Cortex of kidney (tissue), 1 donor: ENCODE data around the gene MERTK.
"Not testable (repeated sequence)": the region's sequence is repeated elsewhere in the genome, so short reads cannot be mapped to it uniquely, and the experiment has no call there.

Experiments used
- DNase-seq: peaks from one replicate; lab custom pipeline; 2025; lab: John Stamatoyannopoulos, UW

Gene MERTK

GRCh38 chr2:111909997-111910396 is 11.6 kb downstream of the MERTK start:
- not testable (repeated sequence) for DNase-seq

DNA sequence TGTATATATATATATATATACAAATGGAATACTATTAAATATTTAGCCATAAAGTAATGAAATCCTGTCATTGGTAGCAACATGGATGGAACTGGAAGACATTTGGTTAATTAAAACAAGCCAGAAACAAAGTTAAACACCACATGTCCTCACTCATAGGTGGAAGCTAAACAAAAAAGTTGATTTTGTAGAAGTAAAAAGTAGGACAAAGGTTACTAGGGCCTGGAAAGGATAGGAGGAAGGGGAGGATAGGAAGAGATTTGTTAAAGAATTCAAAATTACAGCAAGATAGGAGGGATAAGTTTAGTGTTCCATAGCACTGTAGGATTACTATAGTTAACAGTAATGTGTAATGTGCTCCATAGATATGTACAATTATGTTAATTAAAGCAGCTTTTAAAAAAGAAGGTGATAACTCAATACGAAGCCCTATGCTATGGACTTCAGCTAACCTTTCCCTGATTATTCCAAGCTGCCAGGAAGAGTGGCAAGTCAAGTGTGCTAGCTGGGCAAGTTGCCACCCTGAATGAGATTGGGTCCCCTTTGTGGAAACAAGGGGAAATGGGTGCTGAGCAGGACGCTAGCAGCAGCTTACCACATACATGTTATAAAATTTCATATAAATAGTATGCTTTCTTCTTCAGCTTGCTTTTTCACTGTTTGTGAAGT is 12.3 kb downstream of the MERTK start:
- DNase-seq = no peak

- DNase-seq = not testable (repeated sequence)
Observed at GRCh38 chr2:111911295-111911977, 13.0 kb downstream of the MERTK start.

GRCh38 chr2:111912547-111912946 is 14.1 kb downstream of the MERTK start:
- no peak for DNase-seq

GRCh38 chr2:111917106-111917505 is 18.7 kb downstream of the MERTK start:
- DNase-seq = no peak

GRCh38 chr2:111918383-111918806 is 20.0 kb downstream of the MERTK start:
- no peak for DNase-seq

GRCh38 chr2:111919365-111919764 is 21.0 kb downstream of the MERTK start:
- no peak for DNase-seq

DNA sequence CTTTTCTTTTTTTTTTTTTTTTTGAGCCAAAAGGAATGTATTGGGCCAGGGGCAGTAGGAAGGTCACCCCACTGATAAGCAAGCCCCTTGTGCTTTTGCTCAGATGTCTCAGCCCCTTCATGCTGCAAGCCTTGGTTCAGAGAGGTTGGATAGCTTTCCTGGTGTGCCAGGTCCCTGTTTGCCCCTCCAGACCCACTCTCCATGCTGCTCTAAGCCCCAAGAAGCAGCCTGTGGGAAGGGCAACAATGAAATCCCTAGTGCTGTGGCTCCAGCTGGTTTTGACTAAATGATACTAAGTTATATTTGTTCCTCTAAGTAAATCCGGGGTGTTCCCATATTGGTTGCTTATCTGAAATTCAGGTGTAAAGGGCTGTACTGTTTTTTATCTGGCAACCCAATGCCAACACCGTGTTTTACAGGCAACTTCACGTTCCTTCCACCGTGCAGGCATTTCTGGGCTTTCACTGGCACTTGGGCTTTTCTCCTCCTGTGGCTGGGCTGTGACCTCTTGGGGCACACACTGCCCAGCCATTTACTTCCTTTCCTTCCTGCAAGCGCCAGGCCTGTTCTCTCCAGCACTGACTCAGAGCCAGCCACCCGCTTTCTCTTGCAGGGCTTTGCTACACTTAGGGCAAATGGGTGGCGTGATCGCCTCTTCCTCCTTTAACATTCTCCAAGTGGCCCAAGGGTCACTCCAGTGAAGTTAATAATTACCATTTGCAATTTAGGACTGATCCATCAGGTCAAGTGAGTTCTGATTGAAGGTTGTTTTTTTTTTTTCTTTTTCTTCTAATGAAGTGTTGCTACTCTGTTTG is 21.6 kb downstream of the MERTK start:
- DNase-seq = no peak

GRCh38 chr2:111923276-111923804 is 24.9 kb downstream of the MERTK start:
- DNase-seq = no peak

DNA sequence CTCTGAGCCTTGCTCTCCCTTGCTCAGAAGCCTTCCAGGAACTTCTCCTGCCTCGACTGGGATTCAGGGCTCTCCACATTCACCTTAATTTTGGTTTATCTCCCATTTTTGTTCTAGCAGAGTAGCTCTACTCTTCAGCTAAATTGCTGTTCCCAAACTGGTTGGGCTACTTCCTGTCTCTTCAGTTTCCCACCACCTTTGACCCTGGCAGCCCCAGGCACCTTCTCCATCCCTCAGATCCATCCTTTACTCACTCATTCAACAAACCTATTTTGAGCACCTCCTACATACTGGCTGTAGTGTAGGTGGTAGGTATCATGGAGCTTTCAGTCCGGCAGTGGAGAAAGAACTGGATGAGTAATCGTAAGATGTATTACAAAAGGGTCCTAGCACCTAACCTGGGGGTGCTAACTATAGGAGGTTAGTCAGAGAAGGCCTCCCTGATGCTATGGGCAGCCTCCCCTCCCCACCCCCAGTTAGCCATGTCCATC is 26.3 kb downstream of the MERTK start:
- DNase-seq = no peak

DNA sequence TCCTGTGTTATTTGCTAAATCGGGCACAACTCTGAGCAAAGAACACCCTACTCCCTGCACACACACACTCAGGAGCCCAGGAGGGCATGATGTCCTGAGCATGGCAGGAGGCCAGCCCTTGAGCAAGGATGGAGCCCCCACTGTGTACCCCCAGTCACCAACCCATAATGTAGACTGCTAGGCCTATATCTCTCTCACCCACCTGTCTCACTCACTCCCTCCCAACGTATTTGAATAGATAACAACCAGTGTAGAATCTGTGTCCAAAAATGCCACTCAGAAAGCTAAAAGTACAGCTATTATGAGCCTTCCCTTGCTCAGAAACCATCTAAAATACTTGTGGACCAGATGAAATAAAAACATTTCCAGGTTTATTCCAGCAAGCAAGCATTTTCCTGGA is 29.3 kb downstream of the MERTK start:
- DNase-seq = no peak

GRCh38 chr2:111930409-111930808 is 32.0 kb downstream of the MERTK start:
- DNase-seq = no peak

DNA sequence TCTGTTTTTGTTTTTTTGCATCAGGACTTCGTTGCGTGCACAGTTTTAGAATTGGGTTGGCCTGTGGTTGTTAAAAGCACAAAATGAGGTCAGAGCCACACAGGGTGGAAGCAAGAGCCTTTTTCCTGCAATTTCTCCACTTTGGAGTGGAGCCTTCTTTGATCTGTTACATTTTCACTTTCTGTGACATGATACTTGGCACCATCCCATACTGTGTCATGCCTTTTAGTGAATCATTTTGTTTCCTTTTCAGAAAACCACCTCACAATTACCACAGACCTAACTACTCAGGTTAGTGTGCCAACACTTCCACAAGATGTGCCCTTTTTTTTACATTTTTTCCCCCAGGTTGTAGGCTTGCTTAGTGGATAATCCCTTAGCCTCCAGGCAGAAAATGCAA is 32.5 kb downstream of the MERTK start:
- no peak for DNase-seq

DNA sequence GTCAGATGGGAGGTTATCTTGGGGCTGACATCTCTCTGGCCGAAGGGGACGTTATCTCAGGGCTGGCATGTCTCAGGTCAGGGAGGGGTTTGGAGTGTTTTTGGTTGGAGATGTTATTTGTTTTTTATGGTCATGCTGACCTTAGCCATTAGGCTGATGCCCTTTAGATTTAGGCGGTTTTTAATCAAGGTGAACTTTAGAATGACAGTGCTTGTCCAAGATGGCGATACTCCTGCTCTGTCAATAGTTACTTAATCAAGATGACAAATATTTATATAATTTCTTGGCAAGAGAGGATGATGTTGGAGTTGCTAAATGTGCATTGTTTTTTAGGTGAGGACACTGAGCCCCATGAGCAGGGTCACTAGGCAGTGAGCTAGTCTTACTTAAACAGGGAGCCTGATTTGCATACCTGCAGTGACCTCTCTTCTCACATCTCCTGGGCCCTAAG is 34.5 kb downstream of the MERTK start:
- no peak for DNase-seq

DNA sequence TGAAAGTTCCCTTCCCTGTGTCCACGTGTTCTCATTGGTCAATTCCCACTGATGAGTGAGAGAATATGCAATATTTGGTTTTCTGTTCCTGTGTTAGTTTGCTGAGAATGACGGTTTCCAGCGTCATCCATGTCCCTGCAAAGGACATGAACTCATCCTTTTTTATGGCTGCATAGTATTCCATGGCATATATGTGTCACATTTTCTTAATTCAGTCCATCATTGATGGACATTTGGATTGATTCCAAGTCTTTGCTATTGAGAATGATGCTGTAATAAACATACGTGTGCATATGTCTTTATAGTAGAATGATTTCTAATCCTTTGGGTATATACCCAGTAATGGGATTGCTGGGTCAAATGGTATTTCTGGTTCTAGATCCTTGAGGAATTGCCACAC is 35.5 kb downstream of the MERTK start:
- DNase-seq = not testable (repeated sequence)

DNA sequence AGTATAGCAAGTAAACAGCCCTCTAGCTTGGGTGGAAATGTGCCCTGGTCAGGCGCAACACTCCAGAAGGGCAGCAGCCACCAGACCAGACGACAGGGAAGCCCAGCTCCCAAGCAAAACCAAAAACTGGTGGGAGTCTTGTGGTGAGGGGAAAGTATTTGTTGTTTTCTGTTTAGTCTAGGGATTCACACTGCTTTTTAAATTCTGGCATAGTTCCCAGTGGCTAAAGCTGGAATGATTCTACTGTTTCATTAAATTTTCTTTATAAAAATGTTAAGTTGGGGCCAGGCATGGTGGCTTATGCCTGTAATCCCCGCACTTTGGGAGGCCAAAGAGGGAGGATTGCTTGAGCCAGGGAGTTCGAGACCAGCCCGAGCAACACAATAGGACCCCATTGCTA is 38.5 kb downstream of the MERTK start:
- DNase-seq = no peak

- no peak for DNase-seq
Observed at GRCh38 chr2:111938392-111938791, 40.0 kb downstream of the MERTK start.

DNA sequence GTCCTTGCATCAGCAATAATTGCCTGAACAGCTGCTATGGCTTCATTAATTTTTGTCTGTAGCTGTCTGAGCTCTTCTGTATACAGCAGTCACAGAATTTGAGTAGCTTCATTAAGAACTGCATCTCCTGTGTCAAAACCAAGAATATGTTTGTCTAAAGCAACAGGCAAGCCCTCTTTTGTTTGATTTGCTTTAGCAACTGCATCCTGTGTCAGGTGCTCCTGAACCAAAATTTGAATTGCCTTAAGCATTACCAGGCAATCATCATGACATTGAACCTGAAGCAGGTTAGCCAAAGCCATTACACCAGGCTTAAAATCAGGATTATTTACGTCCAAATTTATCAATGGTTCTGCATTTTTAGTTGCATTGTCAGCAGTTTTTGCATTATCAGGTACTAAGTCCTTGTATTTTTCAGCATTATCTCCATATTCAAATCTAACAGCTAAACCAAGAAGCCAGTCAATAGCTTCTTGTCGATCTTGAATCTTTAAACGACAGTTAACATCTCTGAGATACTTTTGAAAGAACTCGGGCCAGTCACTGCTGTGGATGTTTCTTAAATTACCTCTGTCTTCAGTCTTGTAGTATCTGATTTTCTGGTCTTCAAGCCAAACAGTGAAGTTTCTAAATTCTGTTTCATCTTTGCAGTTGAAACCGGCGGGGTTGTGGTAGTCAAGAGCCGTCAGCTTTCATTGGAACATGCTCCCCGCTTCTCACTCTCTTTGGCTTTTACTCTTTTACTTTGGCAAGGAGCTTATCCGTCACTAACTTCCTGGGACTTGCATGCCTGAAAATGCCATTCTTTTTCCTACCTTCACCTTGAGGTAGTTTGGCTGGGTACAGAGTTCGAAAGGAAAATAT is 42.2 kb downstream of the MERTK start:
- no peak for DNase-seq

GRCh38 chr2:111941531-111941930 is 43.1 kb downstream of the MERTK start:
- no peak for DNase-seq

- DNase-seq = no peak
Observed at GRCh38 chr2:111944531-111945210, 46.3 kb downstream of the MERTK start.
